ENCODE measurements around the gene PPP1R1C.
"Not testable (repeated sequence)": the region's sequence is repeated elsewhere in the genome, so short reads cannot be mapped to it uniquely, and the experiment has no call there.

PPP1R1C gene

DNA sequence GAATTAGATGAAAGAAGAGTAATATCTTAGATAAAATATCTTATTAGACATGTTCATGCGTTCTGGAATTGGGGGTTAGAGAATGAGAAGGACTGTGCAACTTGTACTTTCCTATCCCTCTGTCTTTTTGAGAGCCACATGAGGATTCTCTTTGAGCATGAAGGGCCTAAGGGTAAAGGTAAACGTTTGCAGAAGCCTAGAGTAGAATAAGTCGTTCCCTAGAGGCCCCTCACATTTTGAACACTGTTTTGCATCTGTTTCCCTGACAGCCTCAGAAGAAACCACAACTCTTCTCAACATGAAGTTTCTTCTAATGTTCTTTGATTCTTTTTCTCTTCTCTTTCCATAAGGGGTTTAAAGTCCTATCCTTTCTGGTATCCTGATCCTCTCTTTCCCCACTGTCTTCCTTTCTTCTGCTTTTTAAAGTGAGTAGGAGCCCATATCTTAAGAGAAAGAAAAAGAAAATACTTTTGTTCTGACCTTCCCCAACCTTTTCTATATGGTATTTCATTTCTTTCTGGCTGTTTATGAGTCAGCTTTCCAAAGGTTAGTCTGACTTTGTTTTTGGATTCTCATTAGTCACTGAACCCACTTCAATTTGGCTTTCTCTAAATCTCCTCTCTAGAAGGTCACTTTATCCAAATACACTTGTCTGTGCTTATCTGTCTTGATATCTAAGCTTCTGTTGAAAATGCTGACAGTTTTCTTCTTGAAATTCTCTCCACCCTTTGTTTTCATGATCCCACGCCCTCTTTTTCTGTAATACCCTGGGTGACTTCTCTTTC, 34.8 kb downstream of the PPP1R1C start:
- DNase-seq (ENCODE audit: low spot score), result no peak
- TF ChIP-seq, protein P1, sequence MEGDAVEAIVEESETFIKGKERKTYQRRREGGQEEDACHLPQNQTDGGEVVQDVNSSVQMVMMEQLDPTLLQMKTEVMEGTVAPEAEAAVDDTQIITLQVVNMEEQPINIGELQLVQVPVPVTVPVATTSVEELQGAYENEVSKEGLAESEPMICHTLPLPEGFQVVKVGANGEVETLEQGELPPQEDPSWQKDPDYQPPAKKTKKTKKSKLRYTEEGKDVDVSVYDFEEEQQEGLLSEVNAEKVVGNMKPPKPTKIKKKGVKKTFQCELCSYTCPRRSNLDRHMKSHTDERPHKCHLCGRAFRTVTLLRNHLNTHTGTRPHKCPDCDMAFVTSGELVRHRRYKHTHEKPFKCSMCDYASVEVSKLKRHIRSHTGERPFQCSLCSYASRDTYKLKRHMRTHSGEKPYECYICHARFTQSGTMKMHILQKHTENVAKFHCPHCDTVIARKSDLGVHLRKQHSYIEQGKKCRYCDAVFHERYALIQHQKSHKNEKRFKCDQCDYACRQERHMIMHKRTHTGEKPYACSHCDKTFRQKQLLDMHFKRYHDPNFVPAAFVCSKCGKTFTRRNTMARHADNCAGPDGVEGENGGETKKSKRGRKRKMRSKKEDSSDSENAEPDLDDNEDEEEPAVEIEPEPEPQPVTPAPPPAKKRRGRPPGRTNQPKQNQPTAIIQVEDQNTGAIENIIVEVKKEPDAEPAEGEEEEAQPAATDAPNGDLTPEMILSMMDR (IDR thresholded peaks at IDR 0.05; ENCODE audit: borderline replicate concordance, control extremely low read depth, extremely low read depth, insufficient read depth, missing control alignments), result no peak
- in situ Hi-C loops (cut with MboI; ENCODE audit: low sequenced_read_pairs, unreplicated experiment), result no loop called here

DNA sequence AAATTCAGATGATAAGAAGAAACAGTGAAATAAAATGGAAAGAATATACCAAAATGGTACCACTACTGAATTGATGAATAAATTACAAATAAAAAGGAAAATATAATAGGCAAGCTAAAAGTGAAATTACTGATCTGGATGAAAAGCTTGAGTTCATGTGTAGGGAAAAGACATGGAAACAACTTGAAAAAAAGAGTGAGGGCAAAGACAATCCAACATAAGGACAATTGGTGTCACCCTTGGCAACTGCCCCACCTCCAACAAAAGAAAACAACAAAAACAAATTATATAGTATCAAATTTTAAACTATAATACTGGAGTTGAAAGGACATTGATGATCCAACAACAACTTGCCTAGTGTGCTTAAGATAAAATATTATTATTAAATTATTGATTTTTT, 37.6 kb downstream of the PPP1R1C start:
- no peak for DNase-seq (ENCODE audit: low spot score)
- TF ChIP-seq, protein P1 (IDR thresholded peaks at IDR 0.05; ENCODE audit: borderline replicate concordance, control extremely low read depth, extremely low read depth, insufficient read depth, missing control alignments), result no peak
- in situ Hi-C loops (cut with MboI; ENCODE audit: low sequenced_read_pairs, unreplicated experiment), result no loop called here

DNA sequence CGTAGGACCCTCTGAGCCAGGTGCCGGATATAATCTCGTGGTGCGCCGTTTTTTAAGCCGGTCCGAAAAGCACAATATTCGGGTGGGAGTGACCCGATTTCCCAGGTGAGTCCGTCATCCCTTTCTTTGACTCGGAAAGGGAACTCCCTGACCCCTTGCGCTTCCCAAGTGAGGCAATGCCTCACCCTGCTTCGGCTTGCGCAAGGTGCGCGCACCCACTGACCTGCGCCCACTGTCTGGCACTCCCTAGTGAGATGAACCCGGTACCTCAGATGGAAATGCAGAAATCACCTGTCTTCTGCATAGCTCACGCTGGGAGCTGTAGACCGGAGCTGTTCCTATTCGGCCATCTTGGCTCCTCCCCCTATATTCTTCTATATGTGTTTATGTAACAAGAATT, 45.2 kb downstream of the PPP1R1C start:
- DNase-seq (ENCODE audit: low spot score); in situ Hi-C loops (cut with MboI; ENCODE audit: low sequenced_read_pairs, unreplicated experiment): not testable (repeated sequence)

DNA sequence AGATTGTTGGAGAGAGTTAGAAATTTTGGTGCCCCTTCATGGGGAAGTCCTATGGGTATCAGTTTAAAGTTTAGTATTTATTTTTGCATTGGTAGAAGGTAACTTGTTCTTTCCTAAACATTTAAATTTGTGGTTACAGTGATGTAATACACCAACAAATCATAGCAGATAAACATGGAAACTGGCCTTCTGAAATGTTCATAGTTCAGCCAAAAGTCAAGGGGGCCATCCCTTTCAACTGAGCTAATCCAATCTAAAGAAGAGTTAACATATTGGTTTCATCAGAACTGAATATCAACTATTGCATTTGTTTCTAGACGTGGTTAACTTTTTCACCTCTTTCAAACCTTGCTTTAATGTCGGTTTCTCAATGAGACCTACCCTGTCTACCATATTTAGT, 46.3 kb downstream of the PPP1R1C start:
- TF ChIP-seq, protein P1 (IDR thresholded peaks at IDR 0.05; ENCODE audit: borderline replicate concordance, control extremely low read depth, extremely low read depth, insufficient read depth, missing control alignments), result no peak
- in situ Hi-C loops (cut with MboI; ENCODE audit: low sequenced_read_pairs, unreplicated experiment), result no loop called here
- DNase-seq (ENCODE audit: low spot score), result no peak

DNA sequence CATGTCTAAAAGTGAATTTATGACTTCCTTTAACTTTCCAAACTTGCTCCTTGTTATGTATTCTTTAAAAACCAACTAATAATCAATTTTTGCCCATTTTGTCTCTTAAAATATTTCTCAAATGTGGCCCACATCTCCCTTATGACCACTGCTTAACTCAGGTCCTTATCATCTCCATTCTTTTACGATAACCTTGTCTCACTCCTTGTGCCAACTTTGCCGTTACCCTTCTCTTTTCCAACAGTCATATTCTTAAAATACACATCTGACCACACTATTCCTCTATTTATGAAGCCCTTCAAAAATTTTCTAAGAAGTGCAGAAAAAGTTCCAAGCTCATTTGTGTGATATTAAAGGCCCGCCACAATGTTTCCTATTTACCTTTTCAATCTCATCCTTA, 47.8 kb downstream of the PPP1R1C start:
- TF ChIP-seq, protein P1 (IDR thresholded peaks at IDR 0.05; ENCODE audit: borderline replicate concordance, control extremely low read depth, extremely low read depth, insufficient read depth, missing control alignments), result no peak
- in situ Hi-C loops (cut with MboI; ENCODE audit: low sequenced_read_pairs, unreplicated experiment), result no loop called here
- no peak for DNase-seq (ENCODE audit: low spot score)

DNA sequence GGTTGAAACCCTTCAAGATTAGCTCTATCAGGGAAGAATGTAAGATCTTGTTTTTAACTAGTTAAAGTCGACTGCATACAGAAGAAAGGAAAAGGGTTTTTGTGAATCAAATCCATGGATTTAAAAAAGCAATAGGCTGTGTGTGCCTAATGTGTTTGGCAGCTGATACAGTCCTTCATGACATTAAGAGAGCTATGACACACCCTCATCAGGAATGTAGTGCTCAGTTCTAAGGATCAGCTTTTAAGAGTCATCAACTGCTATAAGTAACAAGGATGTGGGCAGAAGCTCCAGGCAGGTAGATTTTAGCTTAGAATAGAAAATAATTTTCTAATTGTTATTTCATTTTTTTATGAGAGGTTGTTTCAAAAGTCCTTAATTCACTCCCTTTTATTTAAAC, 52.9 kb downstream of the PPP1R1C start:
- DNase-seq (ENCODE audit: low spot score), result no peak
- TF ChIP-seq, protein P1 (IDR thresholded peaks at IDR 0.05; ENCODE audit: borderline replicate concordance, control extremely low read depth, extremely low read depth, insufficient read depth, missing control alignments), result no peak
- in situ Hi-C loops (cut with MboI; ENCODE audit: low sequenced_read_pairs, unreplicated experiment), result no loop called here

DNA sequence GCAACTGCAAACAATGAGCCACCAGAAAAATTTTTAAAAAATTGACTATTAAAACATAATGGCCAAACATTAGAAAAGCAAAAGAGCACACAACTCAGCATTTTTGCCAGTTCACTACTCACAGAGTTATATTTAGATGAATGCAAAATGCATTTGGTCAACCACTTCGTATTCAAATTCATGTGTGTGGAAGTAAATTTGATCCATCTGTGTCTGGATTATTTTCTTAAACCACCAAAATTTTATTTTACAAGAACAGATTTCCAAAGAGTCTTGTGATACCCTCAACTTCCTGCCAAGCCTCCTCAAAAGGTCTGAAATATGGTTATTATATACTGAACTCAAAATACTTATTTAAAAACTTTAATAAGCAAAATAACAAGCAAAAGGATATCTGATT, 57.4 kb downstream of the PPP1R1C start:
- in situ Hi-C loops (cut with MboI; ENCODE audit: low sequenced_read_pairs, unreplicated experiment), result no loop called here
- TF ChIP-seq, protein P1 (IDR thresholded peaks at IDR 0.05; ENCODE audit: borderline replicate concordance, control extremely low read depth, extremely low read depth, insufficient read depth, missing control alignments), result no peak
- no peak for DNase-seq (ENCODE audit: low spot score)
